ENCODE data around the gene CCDC192. TPM values are rescaled to one million over a fixed set of nuclear protein-coding genes. Genes with fewer than 3 reads are reported as not detected.

Gene CCDC192
- total and polyA plus RNA-seq, 2 experiments from 2014 or later: 0.40 TPM; not detected in 1

GRCh38 chr5:127856292-127856691 lies 153.1 kb downstream of the CCDC192 start (continued):
- no peak for TF ChIP-seq NANOG (IDR thresholded peaks at IDR 0.05; ENCODE audit: borderline replicate concordance)
- no peak for TF ChIP-seq ZNF462 (CRISPR knock-in tag; IDR thresholded peaks at IDR 0.05)
- no peak for TF ChIP-seq CREB1 (CRISPR knock-in tag; IDR thresholded peaks at IDR 0.05; ENCODE audit: low read depth)

- Histone ChIP-seq H3K79me2 (replicated peaks; ENCODE audit: insufficient read depth) (no peaks in the 10 kb centered on the region), H3F3A (replicated peaks; ENCODE audit: low read depth) (no peaks in the 10 kb centered on the region), H4K20me1 (replicated peaks; ENCODE audit: insufficient read depth) (no peaks in the 10 kb centered on the region), H3K4me3 (no peak overlapping the region), H3K4me2 (no peak overlapping the region), H3K9me2 (ENCODE audit: insufficient read depth) (no peaks in the 10 kb centered on the region), H2AFZ (no peak overlapping the region), H3K36me3 (ENCODE audit: insufficient read depth) (no peaks in the 10 kb centered on the region), H3K4me1 (ENCODE audit: insufficient read depth) (no peaks in the 10 kb centered on the region), H3K27me3 (ENCODE audit: insufficient read depth) (no peaks in the 10 kb centered on the region), H3K27ac (ENCODE audit: low read depth) (no peak overlapping the region)
- Mint-ChIP-seq H3K27me3 (ENCODE audit: insufficient read depth, low read depth, poor library complexity) (peaks cover 1% of the 10 kb centered on the region), H3K27ac (no peak overlapping the region), H3K36me3 (ENCODE audit: low read depth) (no peaks in the 10 kb centered on the region), H3K9me3 (no peaks in the 10 kb centered on the region), H3K4me1 (no peaks in the 10 kb centered on the region), H3K4me3 (no peak overlapping the region)
- DNase-seq (ENCODE audit: low spot score): no peak
- no peak for TF ChIP-seq EZH2phosphoT487 (IDR thresholded peaks at IDR 0.05; ENCODE audit: unreplicated experiment)
- TF ChIP-seq CTCF (conservative IDR thresholded peaks at IDR 0.05; ENCODE audit: low read depth in 2 of 2): no peak
- no peak for TF ChIP-seq EZH2 (IDR thresholded peaks at IDR 0.05; ENCODE audit: low read depth, unreplicated experiment)
- TF ChIP-seq STAT1 (IDR thresholded peaks at IDR 0.05; ENCODE audit: unreplicated experiment): no peak
- TF ChIP-seq REST (IDR thresholded peaks at IDR 0.05; ENCODE audit: unreplicated experiment): no peak
- ATAC-seq: no peak
Measured at GRCh38 chr5:127858116-127858784, 155.1 kb downstream of the CCDC192 start.
